Thymus (tissue), 11 donors: ENCODE measurements around the gene CYSTM1. TPM values are rescaled to one million over a fixed set of nuclear protein-coding genes. Genes with fewer than 3 reads are reported as not detected.

Experiments used
- DNase-seq, 9 donors: peaks; one replicate each; pipeline ENCODE4 v3.0.0-alpha.2; 2013; ENCODE audit warnings: low spot score in 9 of 9, low read depth in 6 of 9, missing footprints in 1 of 9
- H3K27ac ChIP-seq, 2 donors: one replicate each; pipeline ENCODE4 v1.5.1; 2013; ENCODE audit warnings: control low read depth in 1 of 2, low read depth in 1 of 2, low read length in 1 of 2, mild to moderate bottlenecking in 1 of 2, moderate library complexity in 1 of 2
- H3K27me3 ChIP-seq, 2 donors: one replicate each; pipeline ENCODE4 v1.5.1; 2013; ENCODE audit warnings: low read length in 1 of 2; ENCODE audit not compliant: control insufficient read depth in 2 of 2, insufficient read depth in 1 of 2
- H3K36me3 ChIP-seq, 2 donors: one replicate each; pipeline ENCODE4 v1.5.1; 2013; ENCODE audit warnings: low read length in 1 of 2, mild to moderate bottlenecking in 1 of 2, moderate library complexity in 1 of 2; ENCODE audit not compliant: control insufficient read depth in 2 of 2, insufficient read depth in 2 of 2
- H3K4me1 ChIP-seq, 2 donors: one replicate each; pipeline ENCODE4 v1.5.1; 2013; ENCODE audit warnings: low read length in 2 of 2; ENCODE audit not compliant: control insufficient read depth in 2 of 2, insufficient read depth in 2 of 2
- H3K4me3 ChIP-seq, 2 donors: one replicate each; pipeline ENCODE4 v1.5.1; 2013; ENCODE audit warnings: low read length in 2 of 2, control low read depth in 1 of 2, mild to moderate bottlenecking in 1 of 2
- H3K9me3 ChIP-seq, 2 donors: one replicate each; pipeline ENCODE4 v1.5.1; 2013; ENCODE audit warnings: low read length in 1 of 2, mild to moderate bottlenecking in 1 of 2; ENCODE audit not compliant: control insufficient read depth in 2 of 2, insufficient read depth in 1 of 2
- WGBS: extraction: QIAGEN DNeasy Blood & Tissue Kit; methylation state at CpG from one replicate; pipeline ENCODE4 v1.1.7; 2013; 5-methylcytosine and 5-hydroxymethylcytosine counted together
- polyA plus RNA-seq: library from polyadenylated mRNA; stranded (reverse); fragments of 200-250 nt; gene quantifications from one replicate; pipeline ENCODE4 v1.2.3, GENCODE V29; 2013
- total RNA-seq: library from RNA; stranded (reverse); fragments of 120-200 nt; gene quantifications from one replicate; pipeline ENCODE4 v1.2.4, GENCODE V29; 2013
- donor health status: healthy.

The CYSTM1 gene
- total and polyA plus RNA-seq, 2 donors, result 23.1 to 44.7 TPM

- Histone ChIP-seq H3K36me3 (no peaks in the 10 kb centered on the region), H3K4me3 (no peak overlapping the region), H3K27me3 (no peaks in the 10 kb centered on the region), H3K27ac (no peak overlapping the region), H3K4me1 (no peaks in the 10 kb centered on the region), H3K9me3 (no peaks in the 10 kb centered on the region)
- WGBS, result 91% methylated on average over 3 of the region's 3 CpGs
- no peak for DNase-seq
Measured at GRCh38 chr5:140220032-140220697, 45.2 kb downstream of the CYSTM1 start.

DNA sequence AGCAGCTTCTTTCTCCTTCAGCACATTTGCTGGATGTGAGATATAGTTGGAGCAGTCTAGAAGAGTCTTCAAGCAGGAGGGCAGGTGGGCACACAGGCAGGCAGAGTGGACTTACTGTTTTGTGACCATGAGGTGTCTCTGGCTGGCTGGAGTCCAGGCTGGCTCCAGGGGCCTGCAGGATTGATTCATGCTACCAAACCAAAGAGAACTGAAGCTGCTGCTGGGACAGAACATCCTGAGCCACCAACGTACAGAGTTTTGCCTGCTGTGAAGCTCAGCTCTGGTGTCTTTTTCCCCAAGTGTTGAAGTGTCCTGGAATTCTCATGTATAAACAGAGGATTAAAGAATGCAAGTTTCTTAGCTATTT is 45.7 kb downstream of the CYSTM1 start:
- no peak for DNase-seq
- H3K4me1 ChIP-seq, result no peaks in the 10 kb centered on the region
- 98% methylated on average over 1 of the region's 1 CpG for WGBS
- H3K4me3 ChIP-seq, result no peak overlapping the region
- no peaks in the 10 kb centered on the region for H3K36me3 ChIP-seq
- H3K27me3 ChIP-seq, result no peaks in the 10 kb centered on the region
- H3K9me3 ChIP-seq, result no peaks in the 10 kb centered on the region
- no peak overlapping the region for H3K27ac ChIP-seq

- Histone ChIP-seq H3K27ac (no peak overlapping the region), H3K4me3 (no peak overlapping the region), H3K36me3 (no peaks in the 10 kb centered on the region), H3K9me3 (no peaks in the 10 kb centered on the region), H3K27me3 (no peaks in the 10 kb centered on the region), H3K4me1 (no peaks in the 10 kb centered on the region)
- 96% methylated on average over 5 of the region's 5 CpGs for WGBS
- DNase-seq, result no peak
Measured at GRCh38 chr5:140221697-140222223, 46.8 kb downstream of the CYSTM1 start.

GRCh38 chr5:140222416-140222815 is 47.4 kb downstream of the CYSTM1 start:
- Histone ChIP-seq H3K4me1 (no peaks in the 10 kb centered on the region), H3K9me3 (no peaks in the 10 kb centered on the region), H3K4me3 (no peak overlapping the region), H3K36me3 (no peaks in the 10 kb centered on the region), H3K27me3 (no peaks in the 10 kb centered on the region), H3K27ac (no peak overlapping the region)
- WGBS, result 90% methylated on average over 1 of the region's 1 CpG
- DNase-seq, result no peak

DNA sequence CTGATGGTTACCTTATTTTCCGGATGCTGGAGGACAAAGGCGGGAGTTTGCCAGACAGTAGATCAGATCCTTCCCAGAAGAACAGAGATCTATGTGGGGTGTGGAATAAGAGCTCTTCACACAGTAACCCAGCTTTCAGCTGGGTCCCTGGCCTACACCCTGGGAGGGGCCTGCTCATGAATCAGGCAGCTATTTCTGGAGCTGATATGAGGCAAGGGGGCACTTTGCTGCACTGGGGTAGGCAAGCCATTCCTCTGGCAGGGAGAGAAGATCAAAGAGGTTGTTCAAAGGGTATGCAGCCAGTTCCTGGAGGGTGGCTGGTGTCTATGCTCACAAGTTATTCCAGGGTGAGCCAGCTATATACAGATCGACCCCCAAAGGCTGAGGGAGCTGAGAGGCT is 48.6 kb downstream of the CYSTM1 start:
- Histone ChIP-seq H3K4me1 (no peaks in the 10 kb centered on the region), H3K27me3 (no peaks in the 10 kb centered on the region)

GRCh38 chr5:140224658-140225057 is 49.7 kb downstream of the CYSTM1 start:
- Histone ChIP-seq H3K27ac (no peak overlapping the region), H3K9me3 (no peaks in the 10 kb centered on the region), H3K27me3 (no peaks in the 10 kb centered on the region), H3K4me3 (no peak overlapping the region), H3K36me3 (no peaks in the 10 kb centered on the region), H3K4me1 (no peaks in the 10 kb centered on the region)
- WGBS, result 96% methylated on average over 3 of the region's 3 CpGs
- DNase-seq, result no peak

More for the DNA sequence above, 48.6 kb downstream of the CYSTM1 start:
- Histone ChIP-seq H3K4me3 (no peak overlapping the region), H3K36me3 (no peaks in the 10 kb centered on the region), H3K27ac (no peak overlapping the region), H3K9me3 (no peaks in the 10 kb centered on the region)
- no peak for DNase-seq
- 97% methylated on average over 3 of the region's 3 CpGs for WGBS

DNA sequence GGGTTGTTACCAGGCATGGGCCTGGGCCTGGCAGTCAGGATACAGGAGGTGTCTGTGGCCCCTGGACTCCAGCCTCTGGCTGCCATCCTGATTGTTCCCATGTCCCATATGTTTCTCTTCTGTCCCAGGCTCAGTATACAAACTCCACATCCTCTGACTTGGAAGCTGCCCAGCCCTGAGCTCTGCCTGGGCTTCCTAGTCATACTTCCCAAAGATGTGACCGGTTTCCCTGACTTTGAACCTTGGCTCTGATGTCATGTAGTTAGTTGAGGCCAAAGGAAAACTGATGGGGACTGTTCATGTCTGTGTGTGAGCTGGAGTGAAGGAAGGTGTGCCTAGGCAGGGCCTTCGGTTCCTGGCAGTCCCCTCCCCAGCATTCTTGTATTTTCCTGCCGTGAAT is 50.4 kb downstream of the CYSTM1 start:
- H3K36me3 ChIP-seq, result no peaks in the 10 kb centered on the region
- H3K4me1 ChIP-seq, result no peaks in the 10 kb centered on the region
- no peaks in the 10 kb centered on the region for H3K27me3 ChIP-seq
- 95% methylated on average over 3 of the region's 3 CpGs for WGBS
- no peaks in the 10 kb centered on the region for H3K9me3 ChIP-seq
- H3K4me3 ChIP-seq, result no peak overlapping the region
- DNase-seq, result no peak
- H3K27ac ChIP-seq, result no peak overlapping the region

GRCh38 chr5:140227046-140227445 is 52.1 kb downstream of the CYSTM1 start:
- H3K27ac ChIP-seq, result no peak overlapping the region
- H3K4me3 ChIP-seq, result no peak overlapping the region
- H3K9me3 ChIP-seq, result no peaks in the 10 kb centered on the region
- no peak for DNase-seq
- 100% methylated on average over 2 of the region's 2 CpGs for WGBS
- H3K4me1 ChIP-seq, result no peaks in the 10 kb centered on the region
- no peaks in the 10 kb centered on the region for H3K27me3 ChIP-seq
- H3K36me3 ChIP-seq, result no peaks in the 10 kb centered on the region

DNA sequence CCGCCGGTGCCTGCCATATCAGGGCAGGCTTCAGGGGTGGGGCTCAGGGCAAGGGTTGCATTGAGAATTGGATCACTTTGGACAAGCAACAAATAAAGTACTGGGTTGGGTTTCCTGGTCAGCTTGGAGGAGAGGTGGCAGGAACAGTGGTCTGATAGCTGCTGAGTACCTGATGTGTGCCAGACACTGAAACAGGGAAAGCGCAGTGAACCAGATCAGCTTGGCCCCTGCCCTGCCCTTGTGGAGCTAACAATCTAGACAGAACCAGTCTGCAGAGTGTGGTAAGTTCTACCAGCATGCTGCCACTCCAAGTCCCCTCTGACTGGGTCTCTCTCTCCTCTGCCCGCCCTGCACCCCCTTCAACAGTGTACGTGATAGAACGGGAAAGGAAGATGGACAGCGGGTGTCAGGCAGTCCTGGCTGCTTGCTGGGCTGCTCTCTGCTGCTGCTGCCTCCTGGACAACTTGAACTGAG is 53.4 kb downstream of the CYSTM1 start:
- H3K27ac ChIP-seq, result no peak overlapping the region
- DNase-seq, result no peak
- WGBS, result 98% methylated on average over 7 of the region's 7 CpGs

More for the DNA sequence above, 53.4 kb downstream of the CYSTM1 start:
- Histone ChIP-seq H3K4me1 (no peaks in the 10 kb centered on the region), H3K27me3 (no peaks in the 10 kb centered on the region), H3K9me3 (no peaks in the 10 kb centered on the region), H3K36me3 (no peaks in the 10 kb centered on the region), H3K4me3 (no peak overlapping the region)
